HFF-Myc (cell line): Measurements from ENCODE around the gene HIF1A.

ENCODE experiments used
- DNase-seq: peaks from one replicate; pipeline ENCODE4 v3.0.0-alpha.2; 2011; ENCODE audit warnings: low read depth; ENCODE audit errors: extremely low read depth
- H3K4me3 ChIP-seq: replicated peaks from 2 replicates; pipeline ENCODE4 v1.5.1; 2011; ENCODE audit warnings: low read depth, mild to moderate bottlenecking, control low read depth, low read length
- TF ChIP-seq, protein P1 (sequence below): IDR thresholded peaks from 2 replicates; pipeline ENCODE4 v1.5.1; 2012; ENCODE audit warnings: mild to moderate bottlenecking, low read depth, low read length, control low read depth; ENCODE audit errors: missing control alignments

The HIF1A gene

GRCh38 chr14:61761557-61761956 is 66.2 kb downstream of the HIF1A start:
- no peak for DNase-seq
- TF ChIP-seq, protein P1, sequence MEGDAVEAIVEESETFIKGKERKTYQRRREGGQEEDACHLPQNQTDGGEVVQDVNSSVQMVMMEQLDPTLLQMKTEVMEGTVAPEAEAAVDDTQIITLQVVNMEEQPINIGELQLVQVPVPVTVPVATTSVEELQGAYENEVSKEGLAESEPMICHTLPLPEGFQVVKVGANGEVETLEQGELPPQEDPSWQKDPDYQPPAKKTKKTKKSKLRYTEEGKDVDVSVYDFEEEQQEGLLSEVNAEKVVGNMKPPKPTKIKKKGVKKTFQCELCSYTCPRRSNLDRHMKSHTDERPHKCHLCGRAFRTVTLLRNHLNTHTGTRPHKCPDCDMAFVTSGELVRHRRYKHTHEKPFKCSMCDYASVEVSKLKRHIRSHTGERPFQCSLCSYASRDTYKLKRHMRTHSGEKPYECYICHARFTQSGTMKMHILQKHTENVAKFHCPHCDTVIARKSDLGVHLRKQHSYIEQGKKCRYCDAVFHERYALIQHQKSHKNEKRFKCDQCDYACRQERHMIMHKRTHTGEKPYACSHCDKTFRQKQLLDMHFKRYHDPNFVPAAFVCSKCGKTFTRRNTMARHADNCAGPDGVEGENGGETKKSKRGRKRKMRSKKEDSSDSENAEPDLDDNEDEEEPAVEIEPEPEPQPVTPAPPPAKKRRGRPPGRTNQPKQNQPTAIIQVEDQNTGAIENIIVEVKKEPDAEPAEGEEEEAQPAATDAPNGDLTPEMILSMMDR: no peak
- H3K4me3 ChIP-seq: peak overlapping the region; percentile 94

DNA sequence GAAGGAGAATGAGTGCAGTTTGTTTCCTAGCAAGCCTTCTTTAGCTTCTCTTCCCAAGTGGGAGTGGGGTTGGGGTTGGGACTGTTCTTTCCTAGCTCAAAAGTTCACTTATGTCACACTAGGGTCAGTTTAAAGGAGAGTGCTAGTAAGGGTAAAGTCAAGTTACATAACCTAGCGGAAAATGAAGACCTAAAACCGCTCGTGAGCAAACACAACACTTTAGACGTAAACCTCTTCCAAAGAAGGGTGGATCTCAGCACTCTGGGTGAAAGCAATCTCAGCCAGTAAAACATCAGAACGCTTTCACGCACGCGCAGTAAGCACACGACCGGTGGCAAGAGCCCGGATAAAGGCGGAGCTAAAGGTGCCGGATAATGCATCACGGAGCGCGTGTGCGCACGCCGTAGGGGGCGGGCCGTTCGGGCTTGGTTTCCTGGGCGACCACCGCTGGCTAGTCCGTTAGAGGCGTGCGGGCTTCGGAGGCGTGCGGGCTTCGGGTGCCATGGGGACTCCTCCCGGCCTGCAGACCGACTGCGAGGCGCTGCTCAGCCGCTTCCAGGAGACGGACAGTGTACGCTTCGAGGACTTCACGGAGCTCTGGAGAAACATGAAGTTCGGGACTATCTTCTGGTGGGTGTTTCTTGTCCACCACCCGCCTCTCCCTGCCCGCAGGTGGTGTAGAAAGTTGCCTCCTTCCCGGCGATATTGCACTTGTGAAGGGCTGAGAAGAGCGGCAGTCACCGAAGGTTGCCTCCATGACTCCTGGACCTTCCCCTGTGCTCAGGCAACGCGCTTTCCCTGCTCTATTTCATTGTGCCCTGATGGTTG is 66.9 kb downstream of the HIF1A start, which contains the start of gene SNAPC1:
Gene SNAPC1 (plus strand): TSS at position 462 of the 828 bp plus-strand sequence. CDS start 41 bp downstream, at position 503.
- peak; percentile 98 for DNase-seq
- TF ChIP-seq, protein P1: no peak
- peak within 1 kb of the TSS; percentile 94 for H3K4me3 ChIP-seq

- H3K4me3 ChIP-seq: peak overlapping the region; percentile 94
- TF ChIP-seq, protein P1: no peak
- no peak for DNase-seq
These were observed 69.2 kb downstream of the HIF1A start for GRCh38 chr14:61764342-61765122.

DNA sequence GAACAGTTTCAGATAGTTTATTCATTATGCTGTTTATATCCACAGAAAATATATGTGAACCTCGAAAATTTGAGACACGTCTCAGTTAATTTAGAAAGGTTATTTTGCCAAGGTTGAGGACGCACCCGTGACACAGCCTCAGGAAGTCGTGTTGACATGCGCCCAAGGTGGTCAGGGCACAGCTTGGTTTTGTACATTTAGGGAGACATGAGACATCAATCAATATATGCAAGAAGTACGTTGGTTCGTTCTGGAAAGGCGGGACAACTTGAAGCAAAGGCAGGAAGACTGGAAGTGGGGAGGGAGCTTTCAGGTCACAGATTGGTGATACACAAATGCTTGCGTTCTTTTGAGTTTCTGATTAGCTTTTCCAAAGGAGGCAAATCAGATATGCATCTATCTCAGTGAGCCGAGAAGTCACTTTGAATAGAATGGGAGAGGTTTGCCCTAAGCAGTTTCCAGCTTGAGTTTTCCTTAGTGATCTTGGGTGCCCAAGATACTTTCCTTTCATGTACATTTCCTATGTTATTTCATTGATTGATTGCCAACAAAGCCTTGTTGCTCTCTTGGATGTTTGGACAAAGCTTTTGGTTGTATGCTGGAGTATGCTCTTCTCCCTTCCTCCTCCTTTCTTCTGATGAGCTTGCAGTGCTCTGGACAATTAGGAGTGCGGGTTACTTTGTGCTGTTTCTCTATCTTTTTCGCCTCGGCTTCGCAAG is 70.1 kb downstream of the HIF1A start:
- TF ChIP-seq, protein P1: no peak
- no peak for DNase-seq
- H3K4me3 ChIP-seq: peak overlapping the region; percentile 18

GRCh38 chr14:61766151-61766550 is 70.8 kb downstream of the HIF1A start:
- H3K4me3 ChIP-seq: no peak overlapping the region
- no peak for DNase-seq
- TF ChIP-seq, protein P1: no peak

GRCh38 chr14:61768240-61768639 is 72.9 kb downstream of the HIF1A start:
- H3K4me3 ChIP-seq: no peak overlapping the region
- TF ChIP-seq, protein P1: no peak

More at GRCh38 chr14:61768240-61768639, 72.9 kb downstream of the HIF1A start:
- no peak for DNase-seq
